ENCODE data around the gene SCD5. TPM values are rescaled to one million over a fixed set of nuclear protein-coding genes. Genes with fewer than 3 reads are reported as not detected.

Gene SCD5
- total and polyA plus RNA-seq, 2 of the 8 experiments (the other 6 are each of a cell fraction or from before 2014, with no cell fraction given): 0.92 to 1.2 TPM

- Histone ChIP-seq H4K5ac (ENCODE audit: insufficient read length, low read depth, low read length) (no peak overlapping the region), H3K4me1 (replicated peaks in 1 of 4; ENCODE audit: control insufficient read depth in 3 of 4, insufficient read depth in 4 of 4, low read length in 3 of 4) (peaks cover 0 to 8% (median 0%) of the 10 kb centered on the region in 4 experiments; a peak in 1 of 7 replicates), H3K27ac (ENCODE audit: low read depth, low read length) (no peak overlapping the region), H2BK15ac (ENCODE audit: low read length) (no peak overlapping the region), H3K4me3 (ENCODE audit: extremely low read depth in 1 of 4, insufficient read depth in 2 of 4, low read depth in 3 of 4, low read length in 4 of 4) (no peak overlapping the region), H3K79me1 (ENCODE audit: low read depth, low read length) (no peaks in the 10 kb centered on the region), H3K9ac (replicated peaks in 1 of 4; ENCODE audit: extremely low read depth in 1 of 4, low read depth in 3 of 4, low read length in 3 of 4) (no peak overlapping the region), H3K27me3 (replicated peaks in 1 of 4; ENCODE audit: control insufficient read depth in 3 of 4, extremely low read depth in 1 of 4, insufficient read depth in 3 of 4, low read length in 3 of 4) (peaks cover 0 to 2% (median 1%) of the 10 kb centered on the region in 4 experiments; a peak in 3 of 7 replicates), H3K79me2 (ENCODE audit: control insufficient read depth in 1 of 2, insufficient read depth in 2 of 2, low read length in 2 of 2) (no peaks in the 10 kb centered on the region), H4K91ac (replicated peaks; ENCODE audit: insufficient read length, low read length) (no peak overlapping the region), H3K23me2 (ENCODE audit: low read depth, low read length) (no peaks in the 10 kb centered on the region; the same call in 1 of the 2 replicates), H2BK20ac (ENCODE audit: low read length) (no peak overlapping the region), H2BK5ac (ENCODE audit: low read depth, low read length) (no peak overlapping the region), H4K20me1 (replicated peaks in 1 of 2; ENCODE audit: control insufficient read depth in 1 of 2, insufficient read depth in 2 of 2, low read length in 2 of 2) (no peaks in the 10 kb centered on the region), H3K23ac (ENCODE audit: insufficient read length) (no peak overlapping the region), H2BK12ac (ENCODE audit: low read depth, low read length) (no peak overlapping the region), H3K4me2 (ENCODE audit: insufficient read depth in 1 of 2, low read depth in 2 of 2, low read length in 2 of 2) (no peak overlapping the region), H3K56ac (replicated peaks; ENCODE audit: insufficient read length, low read depth, low read length) (no peak overlapping the region), H4K8ac (ENCODE audit: extremely low read depth, insufficient read depth, low read length) (no peak overlapping the region), H3K18ac (ENCODE audit: extremely low read depth, low read length) (no peak overlapping the region), H2AK5ac (ENCODE audit: low read depth, low read length) (no peak overlapping the region), H3K9me3 (ENCODE audit: insufficient read depth in 2 of 2, low read depth in 1 of 2, low read length in 1 of 2) (no peaks in the 10 kb centered on the region), H2BK120ac (replicated peaks; ENCODE audit: low read depth, low read length) (no peak overlapping the region), H3K4ac (replicated peaks; ENCODE audit: insufficient read length, low read depth, low read length) (no peak overlapping the region), H2AFZ (ENCODE audit: low read length) (no peak overlapping the region), H3K14ac (ENCODE audit: insufficient read length) (no peak overlapping the region), H3K36me3 (ENCODE audit: control insufficient read depth in 2 of 4, insufficient read depth in 4 of 4, low read length in 3 of 4) (no peaks in the 10 kb centered on the region)
- TF ChIP-seq PHF8 (conservative IDR thresholded peaks at IDR 0.05; ENCODE audit: low read depth, low read length): no peak
- no peak for TF ChIP-seq POU5F1 (IDR thresholded peaks at IDR 0.05; ENCODE audit: low read depth, low read length)
- no peak for TF ChIP-seq HDAC6 (IDR thresholded peaks at IDR 0.05; ENCODE audit: low read depth, low read length)
- no peak for TF ChIP-seq BRCA1 (IDR thresholded peaks at IDR 0.05; ENCODE audit: low read depth, low read length)
- no peak for TF ChIP-seq SP2 (IDR thresholded peaks at IDR 0.05; ENCODE audit: low read length)
- TF ChIP-seq RFX5 (IDR thresholded peaks at IDR 0.05; ENCODE audit: borderline replicate concordance, low read depth, low read length): no peak
- TF ChIP-seq SUZ12 (IDR thresholded peaks at IDR 0.05; ENCODE audit: low read length): no peak
- TF ChIP-seq, protein P1, sequence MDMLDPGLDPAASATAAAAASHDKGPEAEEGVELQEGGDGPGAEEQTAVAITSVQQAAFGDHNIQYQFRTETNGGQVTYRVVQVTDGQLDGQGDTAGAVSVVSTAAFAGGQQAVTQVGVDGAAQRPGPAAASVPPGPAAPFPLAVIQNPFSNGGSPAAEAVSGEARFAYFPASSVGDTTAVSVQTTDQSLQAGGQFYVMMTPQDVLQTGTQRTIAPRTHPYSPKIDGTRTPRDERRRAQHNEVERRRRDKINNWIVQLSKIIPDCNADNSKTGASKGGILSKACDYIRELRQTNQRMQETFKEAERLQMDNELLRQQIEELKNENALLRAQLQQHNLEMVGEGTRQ (IDR thresholded peaks at IDR 0.05; ENCODE audit: low read length): no peak
- ChIA-PET CTCF (ENCODE audit: partially characterized antibody) (no interaction called here), POLR2A (ENCODE audit: partially characterized antibody) (no interaction called here)
- no peak for DNase-seq (ENCODE audit: low read depth in 1 of 2, low spot score in 2 of 2)
- WGBS, 2 experiments (ENCODE audit: extremely low coverage in 1 of 2, insufficient coverage in 1 of 2, insufficient read length in 1 of 2, insufficient replicate concordance in 2 of 2, low coverage in 1 of 2, low lambda C conversion rate in 2 of 2, missing lambda C conversion rate in 1 of 2): 93% methylated on average over 4 of the region's 4 CpGs; no CpG with 5 or more reads in 1 of the 2 experiments
- FAIRE-seq: no peak
Measured at GRCh38 chr4:82756061-82756460, 42.5 kb downstream of the SCD5 start.
